ENCODE data around the gene SFMBT1. TPM values are rescaled to one million over a fixed set of nuclear protein-coding genes. Genes with fewer than 3 reads are reported as not detected.
A peak's percentile ranks its signal among the peaks of the same experiment; 100 is the strongest.

Gene SFMBT1
- total RNA-seq, 1 experiment from 2014 or later = 25.0 TPM

DNA sequence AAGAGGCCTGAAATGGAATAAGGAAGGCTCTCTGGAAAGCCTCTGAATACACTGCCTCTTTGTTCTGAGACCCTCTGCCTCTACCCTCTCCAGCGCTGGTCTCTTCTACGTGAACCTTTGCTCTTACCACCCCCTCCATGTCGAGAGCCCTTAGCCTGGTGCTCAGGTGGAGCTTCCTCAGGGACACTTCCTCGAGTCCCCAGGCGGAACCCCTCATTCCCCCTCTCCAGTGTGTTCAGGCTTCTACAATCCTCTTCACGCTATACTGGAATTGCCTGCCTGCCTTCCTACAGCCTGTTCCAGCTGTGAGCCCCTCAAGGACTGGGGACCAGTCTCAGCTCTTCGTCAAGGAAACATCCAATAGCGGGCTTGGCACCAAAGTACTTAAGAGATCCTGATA lies 156.0 kb downstream of the SFMBT1 start:
- DNase-seq (ENCODE audit: low spot score) = no peak

DNA sequence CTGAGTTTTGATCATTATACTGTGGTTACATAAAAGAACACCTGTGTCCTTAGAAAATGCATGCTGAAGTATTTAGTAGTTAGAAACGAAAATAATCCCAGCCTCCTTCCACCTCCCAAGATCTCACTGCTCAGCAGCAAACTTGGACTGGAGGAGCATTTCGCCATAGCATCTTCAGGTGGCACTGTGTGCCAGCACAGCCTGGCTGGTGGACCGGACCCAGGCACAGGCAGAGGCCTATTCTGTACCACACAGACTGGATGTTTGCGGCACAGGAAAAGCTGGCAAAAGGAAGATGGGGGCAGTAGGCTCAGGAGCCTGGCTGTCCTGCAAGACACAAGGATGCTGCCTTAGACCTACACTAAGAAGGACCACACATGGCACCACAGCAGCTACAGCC lies 158.7 kb downstream of the SFMBT1 start:
- DNase-seq (ENCODE audit: low spot score) = no peak

DNA sequence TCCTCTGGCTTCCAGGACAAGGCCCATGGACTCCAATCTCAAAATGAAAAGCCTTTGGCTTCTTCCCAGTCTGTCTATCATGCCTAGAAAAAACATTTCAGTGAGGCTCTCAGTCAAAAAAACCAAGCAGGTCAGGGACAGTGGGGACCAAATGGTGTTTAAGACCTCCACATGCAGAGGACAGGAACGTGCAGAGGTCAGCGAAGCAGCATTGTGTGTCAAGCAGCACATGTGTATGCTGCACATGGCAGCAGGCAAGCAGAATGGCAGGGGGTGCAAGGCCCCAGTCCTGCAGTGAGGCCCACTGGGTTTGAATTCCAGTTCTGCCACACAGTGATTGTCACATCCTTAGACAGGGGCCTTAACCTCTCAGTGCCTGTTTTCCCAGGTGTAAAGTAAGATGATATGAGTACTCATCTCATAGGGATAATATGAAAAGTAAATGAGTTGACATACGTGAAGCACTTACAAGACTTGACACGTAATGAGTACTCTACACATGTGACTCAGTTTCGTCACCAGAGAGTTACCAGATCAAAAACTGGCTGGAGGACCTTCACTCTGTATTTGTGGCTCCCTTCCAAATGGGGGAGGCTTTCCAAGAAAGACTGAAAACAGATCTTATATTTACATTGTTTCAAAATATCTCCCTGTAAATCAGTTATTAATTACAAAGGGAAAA lies 159.7 kb downstream of the SFMBT1 start:
- no peak for DNase-seq (ENCODE audit: low spot score)

DNA sequence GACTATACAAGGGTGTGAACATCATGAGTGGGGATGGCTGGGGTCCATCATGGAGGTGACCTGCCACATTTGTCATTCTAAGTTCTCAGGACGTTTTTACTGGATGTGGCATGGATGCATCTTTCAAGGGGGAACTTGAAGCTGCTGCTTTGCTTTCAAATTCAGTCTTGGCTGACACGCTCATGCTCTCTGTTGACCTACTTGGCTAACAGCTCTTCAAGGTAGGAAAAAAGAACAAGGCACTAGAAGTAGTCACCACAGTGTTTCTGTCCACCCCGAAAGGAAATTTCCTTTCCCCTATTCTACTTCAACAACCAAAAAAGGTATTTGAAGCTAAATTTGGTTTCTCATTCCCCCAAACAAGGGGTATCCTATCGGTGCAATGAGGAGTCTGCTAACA lies 163.5 kb downstream of the SFMBT1 start:
- DNase-seq (ENCODE audit: low spot score) = no peak

DNA sequence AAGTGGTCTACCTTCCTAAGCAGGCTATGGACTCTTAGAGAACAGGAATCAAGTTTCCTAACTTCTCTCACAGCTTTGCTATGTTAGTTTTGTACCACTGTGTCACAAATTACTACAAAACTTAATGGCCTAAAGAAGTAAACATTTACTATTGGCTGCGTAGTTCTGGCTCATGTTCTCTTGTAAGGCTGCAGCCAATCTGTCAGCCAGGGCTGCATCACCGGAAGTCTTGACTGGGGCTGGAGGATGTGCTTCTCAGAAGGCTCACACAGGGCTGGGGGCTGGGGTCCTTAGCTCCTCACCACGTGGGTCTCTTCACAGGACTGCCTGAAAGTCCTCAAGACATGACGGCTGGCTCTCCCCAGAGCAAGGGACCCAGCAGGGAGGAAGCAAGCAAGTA lies 164.0 kb downstream of the SFMBT1 start:
- no peak for DNase-seq (ENCODE audit: low spot score)

DNA sequence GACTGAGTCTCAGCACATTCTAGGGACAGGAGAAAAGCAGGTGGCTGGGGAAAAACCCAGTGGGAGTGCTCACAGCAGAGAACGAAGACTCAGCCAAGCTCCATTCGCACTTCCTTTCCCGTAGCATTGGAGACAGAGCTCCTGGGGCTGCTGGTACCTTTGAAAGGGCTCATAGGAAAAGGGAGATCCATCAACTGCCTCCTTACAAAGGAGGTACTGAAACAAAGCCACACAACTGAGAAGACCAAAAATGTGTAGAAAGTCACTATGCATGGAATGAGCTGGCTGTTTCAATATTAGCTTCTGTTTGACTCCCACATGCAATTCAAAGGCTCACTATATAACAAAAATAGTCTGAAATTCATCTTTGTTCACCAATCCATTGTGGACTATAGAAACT lies 165.4 kb downstream of the SFMBT1 start:
- DNase-seq (ENCODE audit: low spot score) = no peak

DNA sequence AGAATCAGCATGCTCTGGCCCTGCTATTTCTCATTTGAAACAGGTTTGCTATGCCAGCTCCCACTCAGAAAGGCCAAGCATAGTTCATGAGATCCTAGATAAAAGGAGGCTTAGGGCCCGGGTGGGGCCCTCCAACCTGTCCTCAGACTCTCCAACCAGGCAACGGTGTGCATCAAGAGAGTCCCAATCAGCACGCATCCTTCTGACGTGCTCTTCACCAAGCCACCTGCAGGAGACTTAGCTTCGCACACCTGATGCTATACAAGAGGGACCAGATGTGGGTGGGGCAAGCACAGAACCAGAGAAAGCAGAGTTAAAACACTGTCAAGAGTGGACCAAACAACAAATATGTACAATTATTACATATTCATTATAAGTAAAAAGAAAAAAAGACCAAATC lies 165.8 kb downstream of the SFMBT1 start:
- no peak for DNase-seq (ENCODE audit: low spot score)

DNA sequence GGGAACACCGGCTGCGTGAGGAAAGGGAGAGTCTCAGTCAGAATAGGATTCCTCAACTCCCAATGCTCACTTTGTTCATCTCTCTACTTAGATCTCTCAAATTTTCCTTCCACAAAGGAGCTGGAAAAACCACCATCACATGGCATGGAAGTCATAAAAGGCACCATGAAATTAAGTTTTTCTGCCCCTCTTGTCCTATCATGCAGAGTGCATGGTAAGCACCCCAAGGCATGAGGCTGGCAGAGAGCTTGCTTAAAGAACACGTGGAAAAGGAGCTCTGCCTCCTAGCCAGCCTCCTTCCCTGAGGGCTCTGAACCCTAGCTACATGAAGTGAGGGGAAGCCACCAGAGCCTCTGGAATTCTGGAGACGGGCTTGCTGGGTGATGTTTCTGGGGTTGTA lies 166.3 kb downstream of the SFMBT1 start:
- no peak for DNase-seq (ENCODE audit: low spot score)

DNA sequence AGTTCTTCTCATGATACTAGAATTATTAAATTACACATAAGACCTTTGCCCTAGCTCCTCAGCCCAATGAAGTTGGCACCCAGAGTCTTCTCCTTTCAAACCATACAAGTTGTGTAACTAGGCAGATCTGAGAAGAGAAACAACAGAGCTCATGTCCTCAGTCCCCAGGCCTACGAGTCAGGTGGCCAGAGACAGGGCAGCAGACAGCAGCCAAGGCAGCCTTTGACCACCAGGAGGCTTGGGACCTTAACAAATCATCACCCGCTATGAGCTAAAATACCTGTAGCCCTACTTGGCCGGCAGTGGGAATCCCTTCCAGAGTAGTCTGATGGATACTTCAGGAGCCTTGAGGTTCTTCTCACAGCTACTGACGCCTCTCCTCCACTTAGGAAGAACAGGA lies 166.8 kb downstream of the SFMBT1 start:
- no peak for DNase-seq (ENCODE audit: low spot score)

DNA sequence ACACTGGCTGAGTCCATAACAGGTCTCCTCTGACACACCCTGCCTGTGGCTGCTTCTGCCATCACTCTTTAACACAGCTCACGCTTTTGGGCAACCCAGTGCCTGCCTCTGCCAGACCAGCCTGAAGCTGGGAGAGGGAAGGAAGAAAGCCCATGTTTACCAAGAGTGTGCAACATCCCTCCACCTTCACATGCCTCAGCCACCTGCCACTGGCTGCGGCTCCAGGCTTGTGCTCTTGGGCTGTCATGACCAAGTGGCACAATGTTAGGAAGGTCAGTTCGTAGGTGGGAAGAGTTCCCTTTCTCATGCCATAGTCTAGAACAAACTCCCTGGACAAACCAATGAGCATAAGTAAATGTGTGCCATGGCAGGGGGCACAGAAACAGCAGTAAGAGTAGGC lies 168.8 kb downstream of the SFMBT1 start:
- no peak for DNase-seq (ENCODE audit: low spot score)

DNA sequence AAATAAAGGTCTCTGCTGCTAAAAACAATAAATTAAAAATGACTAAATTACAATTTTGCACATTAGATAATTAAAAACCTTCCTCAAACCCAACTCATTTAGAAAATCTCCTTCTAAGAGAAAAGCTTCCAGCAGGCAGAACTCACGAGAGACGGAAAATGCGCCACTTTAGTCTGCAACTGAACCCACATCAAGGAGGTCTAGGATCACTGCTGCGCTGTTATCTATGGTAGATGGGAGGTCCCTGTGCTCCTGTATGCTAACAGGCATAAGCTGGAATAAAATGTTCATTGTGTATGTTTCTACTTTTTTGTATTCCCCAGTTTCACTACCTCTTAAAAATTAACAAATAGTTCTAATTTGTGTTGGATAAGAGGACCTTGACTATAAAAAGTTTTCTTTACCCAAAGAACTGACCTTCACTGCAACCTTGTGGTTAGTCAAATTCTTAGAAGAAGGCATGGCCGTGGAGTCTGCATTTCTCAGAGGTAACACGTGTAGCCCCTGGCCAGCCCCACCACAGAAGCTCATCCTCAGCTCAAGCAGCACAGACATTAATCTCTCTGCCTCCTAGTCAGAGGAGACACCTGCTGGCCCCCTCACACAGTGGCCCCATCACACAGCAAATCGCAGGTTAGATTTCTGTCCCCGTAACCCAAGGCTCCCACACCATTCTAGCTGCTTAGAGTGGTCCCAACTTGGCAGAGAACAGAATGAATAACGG lies 170.8 kb downstream of the SFMBT1 start:
- DNase-seq (ENCODE audit: low spot score) = no peak

DNA sequence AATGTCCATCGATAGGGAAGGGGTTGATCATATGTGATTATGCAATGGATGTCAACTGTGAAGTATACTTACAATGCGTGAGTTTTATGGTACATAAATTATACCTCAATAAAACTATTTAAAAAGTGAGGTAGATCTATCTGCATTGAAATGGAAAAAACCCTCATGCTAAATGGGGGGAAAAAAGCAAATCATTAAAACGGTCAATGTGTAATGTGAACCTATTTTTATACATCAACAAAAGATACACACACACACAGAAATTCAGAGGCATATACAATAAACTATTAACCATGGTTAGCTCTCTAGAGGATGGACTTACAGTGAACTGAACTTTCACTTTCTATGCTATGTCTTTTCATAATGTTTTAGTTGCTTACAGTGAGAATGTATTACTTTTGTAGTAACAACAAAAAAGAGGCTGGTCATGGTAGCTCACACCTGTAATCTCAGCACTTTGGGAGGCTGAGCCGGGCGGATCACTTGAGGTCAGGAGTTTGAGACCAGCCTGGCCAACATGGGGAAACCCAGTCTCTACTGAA lies 171.6 kb downstream of the SFMBT1 start:
- no peak for DNase-seq (ENCODE audit: low spot score)

DNA sequence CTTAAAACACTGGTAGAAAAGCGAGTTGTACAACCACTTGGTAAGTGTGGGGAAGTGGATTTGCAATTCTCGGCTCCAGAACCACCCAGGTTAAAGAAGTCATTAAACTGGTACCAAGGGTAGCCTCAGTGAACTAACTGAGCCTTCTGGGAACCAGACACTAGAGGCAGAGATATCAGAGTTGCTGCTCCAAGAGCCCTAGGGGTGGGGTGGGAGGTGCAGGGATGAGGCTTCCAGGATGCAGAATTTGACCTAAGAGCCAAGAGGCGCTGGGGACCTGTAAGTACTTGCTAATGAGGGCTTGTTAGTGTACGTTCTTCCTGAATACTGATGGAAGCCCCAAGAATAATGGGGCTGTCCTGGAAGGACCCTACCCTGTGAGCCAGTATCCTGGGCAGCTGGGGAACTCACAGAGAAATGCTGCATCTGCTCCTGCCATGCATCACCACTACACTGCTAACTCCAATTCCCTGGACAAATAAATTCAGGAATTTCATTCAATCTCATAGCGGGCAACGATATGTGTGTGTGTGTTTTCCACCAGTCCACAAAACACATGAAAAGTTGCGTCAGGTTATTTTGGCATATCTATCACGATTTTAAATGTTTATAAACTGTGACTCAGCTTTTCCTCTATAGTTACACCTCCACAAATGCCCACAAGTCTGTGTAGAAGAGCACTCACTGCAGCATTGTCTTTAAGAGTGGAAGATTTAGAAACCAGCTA lies 172.3 kb downstream of the SFMBT1 start:
- DNase-seq (ENCODE audit: low spot score) = peak; percentile 38

DNA sequence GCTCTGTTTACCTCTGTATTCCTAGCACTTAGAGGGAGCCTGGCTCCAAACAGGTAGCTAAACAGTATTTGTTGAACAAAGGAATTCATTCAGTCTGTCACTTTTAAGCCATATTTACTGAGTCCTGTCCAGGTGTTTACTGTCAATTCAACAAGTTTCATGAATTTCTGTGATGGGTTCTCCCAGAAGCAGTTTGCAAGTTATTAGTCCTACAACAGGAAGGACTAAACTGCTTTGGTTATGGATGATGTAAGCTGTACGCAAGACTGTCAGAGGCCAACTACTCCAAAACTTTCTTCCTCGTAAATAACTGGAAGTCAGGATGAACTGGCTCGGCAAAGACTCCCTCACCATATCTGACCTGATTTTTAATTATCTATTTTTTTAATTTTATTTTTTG lies 173.6 kb downstream of the SFMBT1 start:
- no peak for DNase-seq (ENCODE audit: low spot score)

DNA sequence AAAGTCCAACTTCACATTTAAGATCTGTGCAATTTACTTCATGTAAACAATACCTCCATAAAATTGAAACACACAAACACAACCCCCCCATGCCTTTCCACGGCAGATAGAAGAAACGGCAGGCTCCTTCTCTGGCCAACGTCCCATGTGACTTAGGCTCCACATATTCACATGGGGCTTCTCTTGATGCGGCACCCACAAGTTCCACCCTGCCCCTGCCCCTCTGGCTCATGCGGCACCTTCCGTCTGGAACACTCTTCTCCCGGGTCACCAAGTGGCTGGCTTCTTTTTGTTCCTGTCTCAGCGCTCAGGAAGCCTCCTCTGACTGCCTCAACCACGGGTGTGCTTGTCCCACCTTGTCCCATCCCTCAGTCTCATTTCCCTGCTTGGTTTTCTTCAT lies 174.1 kb downstream of the SFMBT1 start:
- DNase-seq (ENCODE audit: low spot score) = no peak

DNA sequence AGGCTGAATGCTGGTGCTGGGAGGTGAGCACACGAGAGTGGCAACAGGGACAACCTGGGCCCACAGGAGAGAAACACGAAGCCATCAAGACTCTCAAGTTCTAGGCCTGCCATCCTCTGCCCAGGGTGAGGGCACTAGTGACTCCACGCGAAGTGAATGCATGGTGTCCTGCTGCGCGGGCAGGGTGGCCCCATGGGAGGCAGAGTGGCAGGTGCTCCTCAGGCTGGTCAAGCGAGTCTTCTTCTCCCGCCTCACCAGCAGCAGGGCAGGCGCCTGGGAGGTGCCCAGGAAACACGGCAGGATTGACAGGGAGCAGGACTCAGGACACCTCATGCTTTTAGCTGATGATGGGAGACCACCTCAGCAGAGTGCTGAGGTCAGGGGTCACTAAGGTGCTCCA lies 175.4 kb downstream of the SFMBT1 start:
- DNase-seq (ENCODE audit: low spot score) = no peak

DNA sequence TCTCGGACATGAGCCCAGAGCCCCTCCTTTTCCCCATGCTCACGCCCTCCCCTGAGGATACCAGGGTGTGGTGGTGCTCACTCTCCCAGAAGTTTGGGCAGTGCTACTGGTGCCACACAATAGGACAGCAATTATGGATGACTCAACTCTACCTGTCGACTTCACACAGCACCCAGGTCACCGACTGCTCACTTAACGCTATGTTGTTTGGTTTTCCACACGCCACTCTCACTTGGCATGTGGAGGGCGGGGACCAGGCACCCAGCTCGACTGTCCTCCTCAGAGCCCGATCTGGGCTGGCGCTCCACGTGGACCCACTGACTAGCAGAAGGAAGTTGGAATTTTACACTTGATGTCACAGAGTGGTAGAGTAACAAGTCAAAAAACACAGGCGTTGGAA lies 179.4 kb downstream of the SFMBT1 start:
- DNase-seq (ENCODE audit: low spot score) = no peak

DNA sequence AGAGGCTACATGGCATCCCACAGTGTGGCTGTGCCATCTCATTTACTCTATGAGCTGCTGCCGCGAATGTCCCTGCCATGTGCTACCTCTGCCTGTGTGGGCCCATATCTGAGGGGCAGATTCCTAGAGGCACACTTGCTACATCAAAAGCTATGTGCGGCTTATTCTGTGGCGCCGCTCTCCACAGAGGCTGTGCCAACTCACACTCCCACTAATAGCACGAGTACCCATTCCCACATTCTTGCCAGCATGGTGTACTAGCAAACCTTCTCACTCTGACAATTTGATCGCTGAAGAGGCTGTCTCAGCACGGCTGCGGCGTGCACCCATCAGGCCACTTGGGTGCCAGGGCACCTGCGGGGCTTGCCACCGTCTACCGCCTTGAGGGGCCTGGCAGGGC lies 179.9 kb downstream of the SFMBT1 start:
- no peak for DNase-seq (ENCODE audit: low spot score)

DNA sequence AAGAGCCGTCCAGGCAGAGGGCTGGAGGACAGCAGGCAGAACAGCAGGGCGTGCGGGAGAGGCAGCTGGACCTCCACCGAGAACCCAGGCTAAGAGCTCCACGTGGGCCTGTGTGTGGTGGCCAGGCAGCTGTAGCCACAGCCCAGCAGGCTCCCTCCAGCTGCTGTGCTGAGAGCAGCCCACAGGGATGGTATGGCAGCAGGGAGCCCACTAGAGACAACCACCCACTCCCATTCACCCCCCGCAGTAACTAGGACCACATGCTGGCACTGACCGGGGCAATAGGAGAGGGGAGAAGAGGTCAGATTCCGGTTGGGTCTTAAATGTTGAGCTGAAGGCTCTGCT lies 185.5 kb downstream of the SFMBT1 start:
- DNase-seq (ENCODE audit: low spot score) = no peak

DNA sequence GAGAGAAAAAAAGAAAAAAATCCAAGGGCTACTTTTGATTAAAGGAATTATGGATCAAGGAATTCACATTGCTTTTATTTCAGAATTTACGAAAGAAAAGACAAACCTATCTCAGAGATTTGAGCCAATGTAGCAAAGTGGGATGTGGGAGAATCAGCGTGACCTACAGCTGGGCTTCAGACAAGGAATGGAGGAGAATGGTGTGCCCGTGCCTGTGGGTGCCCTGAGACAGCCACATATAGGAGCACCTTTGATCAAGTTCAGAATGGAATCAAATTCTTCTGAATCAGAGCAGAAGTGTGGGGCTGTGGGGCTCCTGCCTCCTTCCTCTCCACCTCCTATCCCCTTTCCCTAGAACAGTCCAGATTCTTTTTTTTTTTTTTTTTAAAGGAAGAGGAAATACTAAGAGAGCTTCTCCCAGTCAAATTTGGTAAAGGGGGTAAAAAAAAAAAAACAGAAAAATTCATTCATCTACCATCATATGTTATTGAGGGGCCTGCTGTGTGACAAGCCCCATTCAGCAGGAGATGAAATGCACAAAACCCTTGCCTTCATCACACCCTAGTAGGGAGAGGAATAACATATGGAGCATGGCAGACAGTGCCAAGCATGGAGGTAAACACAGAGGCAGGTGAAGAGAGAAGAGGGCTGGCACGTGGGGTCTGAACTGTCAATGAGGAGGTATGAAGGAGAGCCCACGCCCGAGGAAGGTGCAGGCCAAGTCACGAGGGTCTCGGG lies 186.0 kb downstream of the SFMBT1 start:
- no peak for DNase-seq (ENCODE audit: low spot score)

DNA sequence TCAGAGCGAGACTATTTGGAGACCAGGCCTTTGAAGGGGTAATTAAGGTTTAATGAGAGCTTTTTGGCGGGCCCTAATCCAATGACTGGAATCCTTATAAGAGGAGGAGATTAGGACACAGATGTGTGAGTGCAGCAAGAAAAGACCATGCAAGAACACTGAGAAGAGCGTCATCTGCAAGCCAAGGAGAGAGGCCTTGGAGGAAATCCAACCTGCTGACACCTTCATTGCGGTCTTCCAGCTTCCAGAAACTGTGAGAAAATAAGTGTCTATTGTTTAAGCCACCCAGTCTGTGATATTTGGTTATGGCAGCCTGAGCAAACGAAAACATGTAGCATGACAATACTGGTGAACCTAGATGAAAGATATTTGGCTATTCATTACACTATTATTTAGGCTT lies 188.0 kb downstream of the SFMBT1 start:
- DNase-seq (ENCODE audit: low spot score) = no peak

DNA sequence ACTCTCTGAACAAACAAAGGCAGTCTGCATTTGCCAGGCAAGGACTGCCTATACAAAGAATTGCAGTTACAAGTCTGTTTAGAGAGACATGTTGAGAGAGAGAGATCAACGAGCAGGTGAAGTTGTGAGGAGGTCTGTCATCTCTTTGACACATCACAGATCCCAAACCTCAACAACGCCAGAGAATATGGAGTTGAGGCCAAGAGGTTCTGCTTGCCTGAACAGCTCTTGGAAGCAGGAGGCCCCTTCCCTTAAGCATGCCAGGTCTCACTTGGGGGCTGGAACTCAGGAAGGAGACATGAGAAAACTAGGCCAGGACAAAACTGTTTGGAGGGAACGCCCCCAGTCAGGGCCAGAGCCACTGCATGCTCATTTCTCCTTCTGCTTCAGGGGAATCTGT lies 188.7 kb downstream of the SFMBT1 start:
- DNase-seq (ENCODE audit: low spot score) = no peak

Measured in A172 (cell line).